Nephron (organoid): ENCODE measurements around the gene NBEA.

Experiments used
- H3K27ac Mint-ChIP-seq, 3 experiments: 2 replicates each; pipeline ENCODE4 v1.8.0; 2020; ENCODE audit warnings: mixed read lengths in 3 of 3, mild to moderate bottlenecking in 2 of 3, moderate library complexity in 1 of 3
- H3K27me3 Mint-ChIP-seq: 2 replicates; pipeline ENCODE4 v1.8.0; 2021; ENCODE audit warnings: low read depth, mild to moderate bottlenecking, moderate library complexity, mixed read lengths
- H3K36me3 Mint-ChIP-seq: 2 replicates; pipeline ENCODE4 v1.8.0; 2020; ENCODE audit warnings: low read depth, mixed read lengths
- H3K4me1 Mint-ChIP-seq: 2 replicates; pipeline ENCODE4 v1.8.0; 2020; ENCODE audit warnings: mixed read lengths
- H3K4me3 Mint-ChIP-seq, 3 experiments: 2 replicates each; pipeline ENCODE4 v1.8.0; 2020; ENCODE audit warnings: mild to moderate bottlenecking in 3 of 3, mixed read lengths in 3 of 3, moderate library complexity in 2 of 3
- H3K9me3 Mint-ChIP-seq: 2 replicates; pipeline ENCODE4 v1.8.0; 2020; ENCODE audit warnings: mixed read lengths
- CTCF ChIP-seq, 3 experiments: fragments of 200-600 bp; sonication (generic); IDR thresholded peaks; one replicate each; pipeline ENCODE4 v1.5.0; 2021; ENCODE audit warnings: antibody characterized with exemption in 3 of 3; ENCODE audit not compliant: unreplicated experiment in 3 of 3

The NBEA gene

GRCh38 chr13:35552172-35552844 lies 610.2 kb downstream of the NBEA start:
- H3K4me1 Mint-ChIP-seq, result no peaks in the 10 kb centered on the region

DNA sequence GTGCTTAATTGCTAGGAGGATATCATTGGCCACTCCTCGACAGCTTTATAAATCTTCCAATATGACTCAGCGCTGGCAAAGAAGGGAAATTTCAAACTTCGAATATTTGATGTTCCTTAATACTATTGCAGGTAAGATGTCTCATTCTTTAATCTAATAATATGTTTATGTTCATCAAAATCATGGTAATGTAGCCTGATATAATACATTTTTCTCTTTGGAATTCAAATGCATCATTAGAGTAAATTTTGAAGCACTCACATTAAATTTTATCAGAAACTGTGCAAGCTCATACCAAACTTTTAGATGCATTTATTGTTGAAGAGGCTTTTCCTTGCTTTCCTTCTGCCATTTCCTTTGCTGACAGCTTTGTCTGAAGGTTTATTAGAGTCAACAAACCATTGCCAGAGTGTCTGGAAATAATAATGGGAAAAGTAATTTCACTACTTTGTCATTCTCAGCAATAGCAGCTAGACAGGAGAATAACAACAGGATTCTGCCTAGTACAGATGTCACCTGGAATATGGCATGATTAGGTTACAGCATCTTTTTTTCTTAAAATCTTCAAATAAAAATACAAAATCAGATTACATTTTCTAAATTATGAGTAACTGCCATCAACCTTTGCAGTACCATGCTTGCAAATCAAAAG lies 613.0 kb downstream of the NBEA start:
- peaks cover 3% of the 10 kb centered on the region for H3K36me3 Mint-ChIP-seq
- no peaks in the 10 kb centered on the region for H3K9me3 Mint-ChIP-seq
- H3K27me3 Mint-ChIP-seq, result no peaks in the 10 kb centered on the region
- H3K27ac Mint-ChIP-seq, result no peak overlapping the region
- no peak for TF ChIP-seq CTCF (IDR thresholded peaks at IDR 0.05; ENCODE audit: unreplicated experiment in 3 of 3)
- H3K4me3 Mint-ChIP-seq, result no peak overlapping the region
- H3K4me1 Mint-ChIP-seq, result no peaks in the 10 kb centered on the region

More at GRCh38 chr13:35552172-35552844, 610.2 kb downstream of the NBEA start:
- TF ChIP-seq CTCF (IDR thresholded peaks at IDR 0.05; ENCODE audit: unreplicated experiment in 3 of 3), result no peak
- peaks cover 3% of the 10 kb centered on the region for H3K36me3 Mint-ChIP-seq
- H3K4me3 Mint-ChIP-seq, result no peak overlapping the region
- no peak overlapping the region for H3K27ac Mint-ChIP-seq
- H3K9me3 Mint-ChIP-seq, result no peaks in the 10 kb centered on the region
- H3K27me3 Mint-ChIP-seq, result no peaks in the 10 kb centered on the region

GRCh38 chr13:35557475-35557874 lies 615.4 kb downstream of the NBEA start:
- Mint-ChIP-seq H3K27me3 (no peaks in the 10 kb centered on the region), H3K4me3 (no peak overlapping the region), H3K36me3 (peaks cover 3% of the 10 kb centered on the region), H3K4me1 (no peaks in the 10 kb centered on the region), H3K27ac (no peak overlapping the region), H3K9me3 (no peaks in the 10 kb centered on the region)
- TF ChIP-seq CTCF (IDR thresholded peaks at IDR 0.05; ENCODE audit: unreplicated experiment in 3 of 3), result no peak

GRCh38 chr13:35561540-35561939 lies 619.5 kb downstream of the NBEA start:
- TF ChIP-seq CTCF (IDR thresholded peaks at IDR 0.05; ENCODE audit: unreplicated experiment in 3 of 3), result no peak
- no peaks in the 10 kb centered on the region for H3K4me1 Mint-ChIP-seq
- H3K27ac Mint-ChIP-seq, result no peak overlapping the region
- H3K4me3 Mint-ChIP-seq, result no peak overlapping the region
- H3K36me3 Mint-ChIP-seq, result peaks cover 3% of the 10 kb centered on the region
- H3K9me3 Mint-ChIP-seq, result no peaks in the 10 kb centered on the region
- H3K27me3 Mint-ChIP-seq, result no peaks in the 10 kb centered on the region

- Mint-ChIP-seq H3K27ac (no peak overlapping the region), H3K36me3 (peaks cover 2% of the 10 kb centered on the region), H3K4me3 (no peak overlapping the region), H3K27me3 (no peaks in the 10 kb centered on the region), H3K4me1 (no peaks in the 10 kb centered on the region), H3K9me3 (no peaks in the 10 kb centered on the region)
- no peak for TF ChIP-seq CTCF (IDR thresholded peaks at IDR 0.05; ENCODE audit: unreplicated experiment in 3 of 3)
These were observed 623.2 kb downstream of the NBEA start for GRCh38 chr13:35565273-35565672.

DNA sequence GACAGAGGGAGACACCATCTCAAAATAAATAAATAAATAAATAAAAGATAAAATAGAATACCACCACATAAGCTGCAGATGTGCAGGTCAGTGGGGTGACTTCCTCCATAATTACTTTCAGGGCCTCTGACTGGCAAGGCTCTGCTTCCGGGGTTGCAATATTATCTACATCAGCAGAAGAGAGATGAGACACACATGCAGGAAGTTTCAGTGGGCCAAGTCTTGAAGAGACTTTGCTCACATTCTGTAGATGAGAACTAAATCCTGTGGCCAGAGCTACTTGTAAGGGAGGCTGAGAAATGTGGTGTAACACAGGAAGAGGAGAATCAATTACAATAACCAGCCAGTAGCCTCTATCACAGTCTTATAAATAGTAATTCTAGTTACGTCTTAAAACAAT lies 624.3 kb downstream of the NBEA start:
- no peaks in the 10 kb centered on the region for H3K9me3 Mint-ChIP-seq
- H3K4me1 Mint-ChIP-seq, result no peaks in the 10 kb centered on the region
- H3K36me3 Mint-ChIP-seq, result no peaks in the 10 kb centered on the region
- no peak for TF ChIP-seq CTCF (IDR thresholded peaks at IDR 0.05; ENCODE audit: unreplicated experiment in 3 of 3)
- no peak overlapping the region for H3K27ac Mint-ChIP-seq
- no peak overlapping the region for H3K4me3 Mint-ChIP-seq
- H3K27me3 Mint-ChIP-seq, result no peaks in the 10 kb centered on the region
